ENCODE measurements around the gene RGL1.

GRCh38 chr1:183808296-183809027 is 3.5 kb downstream of the RGL1 start:
- TF ChIP-seq YY1 (IDR thresholded peaks at IDR 0.05; ENCODE audit: insufficient read depth, insufficient read length) (no peak), SUZ12 (IDR thresholded peaks at IDR 0.05; ENCODE audit: extremely low read depth, insufficient read depth, insufficient read length) (no peak), ZNF274 (IDR thresholded peaks at IDR 0.05; ENCODE audit: low read depth, low read length) (no peak)
